Keratinocyte (primary cell): Measurements from ENCODE around the gene TMED10.

Experiments
- EZH2 ChIP-seq: IDR thresholded peaks from one replicate; pipeline ENCODE4 v1.6.1; 2012; ENCODE audit warnings: inconsistent platforms, mild to moderate bottlenecking, low read length, moderate library complexity
- TF ChIP-seq, protein P1 (sequence below), 3 experiments: IDR thresholded peaks in 1 of 3; conservative IDR thresholded peaks in 1 of 3; optimal IDR thresholded peaks in 1 of 3; 2 replicates in 2 of 3; 3 replicates in 1 of 3; pipeline versions ENCODE3 to v1.5.1; 2011; ENCODE audit warnings: low read length in 3 of 3, mild to moderate bottlenecking in 3 of 3, moderate library complexity in 2 of 3, control low read depth in 1 of 3, inconsistent platforms in 1 of 3; ENCODE audit not compliant: insufficient read depth in 2 of 3; ENCODE audit errors: extremely low read depth in 1 of 3

- TF ChIP-seq, protein P1, sequence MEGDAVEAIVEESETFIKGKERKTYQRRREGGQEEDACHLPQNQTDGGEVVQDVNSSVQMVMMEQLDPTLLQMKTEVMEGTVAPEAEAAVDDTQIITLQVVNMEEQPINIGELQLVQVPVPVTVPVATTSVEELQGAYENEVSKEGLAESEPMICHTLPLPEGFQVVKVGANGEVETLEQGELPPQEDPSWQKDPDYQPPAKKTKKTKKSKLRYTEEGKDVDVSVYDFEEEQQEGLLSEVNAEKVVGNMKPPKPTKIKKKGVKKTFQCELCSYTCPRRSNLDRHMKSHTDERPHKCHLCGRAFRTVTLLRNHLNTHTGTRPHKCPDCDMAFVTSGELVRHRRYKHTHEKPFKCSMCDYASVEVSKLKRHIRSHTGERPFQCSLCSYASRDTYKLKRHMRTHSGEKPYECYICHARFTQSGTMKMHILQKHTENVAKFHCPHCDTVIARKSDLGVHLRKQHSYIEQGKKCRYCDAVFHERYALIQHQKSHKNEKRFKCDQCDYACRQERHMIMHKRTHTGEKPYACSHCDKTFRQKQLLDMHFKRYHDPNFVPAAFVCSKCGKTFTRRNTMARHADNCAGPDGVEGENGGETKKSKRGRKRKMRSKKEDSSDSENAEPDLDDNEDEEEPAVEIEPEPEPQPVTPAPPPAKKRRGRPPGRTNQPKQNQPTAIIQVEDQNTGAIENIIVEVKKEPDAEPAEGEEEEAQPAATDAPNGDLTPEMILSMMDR (optimal IDR thresholded peaks at IDR 0.05 in 1 of 3, IDR thresholded peaks at IDR 0.05 in 1 of 3, conservative IDR thresholded peaks at IDR 0.05 in 1 of 3; ENCODE audit: extremely low read depth in 1 of 3, insufficient read depth in 2 of 3, low read length in 3 of 3): no peak
- no peak for TF ChIP-seq EZH2
Measured at GRCh38 chr14:75185251-75186040, 9.0 kb upstream of the TMED10 start.
